Effector memory CD4-positive, alpha-beta T cell (primary cell): ENCODE data around the gene RBM7.

Experiments used
- DNase-seq, 3 donors: peaks; one replicate each; pipeline ENCODE4 v3.0.0-alpha.2; 2020
- H3K27ac ChIP-seq: 2 replicates; pipeline ENCODE4 v1.7.0; 2013; ENCODE audit warnings: mild to moderate bottlenecking, low read length, moderate library complexity; ENCODE audit not compliant: insufficient read depth, poor library complexity, severe bottlenecking
- H3K27me3 ChIP-seq: replicated peaks from 2 replicates; pipeline ENCODE4 v1.7.0; 2013; ENCODE audit warnings: mild to moderate bottlenecking, low read length; ENCODE audit not compliant: insufficient read depth, control insufficient read depth, poor library complexity, severe bottlenecking
- H3K36me3 ChIP-seq: 2 replicates; pipeline ENCODE4 v1.7.0; 2013; ENCODE audit warnings: mild to moderate bottlenecking, low read length, moderate library complexity; ENCODE audit not compliant: control insufficient read depth, insufficient read depth
- H3K4me1 ChIP-seq: 2 replicates; pipeline ENCODE4 v1.7.0; 2013; ENCODE audit warnings: low read length, mild to moderate bottlenecking; ENCODE audit not compliant: control insufficient read depth, insufficient read depth, poor library complexity, severe bottlenecking
- H3K4me3 ChIP-seq: 2 replicates; pipeline ENCODE4 v1.7.0; 2013; ENCODE audit warnings: low read length, low read depth, mild to moderate bottlenecking; ENCODE audit not compliant: insufficient read depth, poor library complexity, severe bottlenecking
- H3K9me3 ChIP-seq: 2 replicates; pipeline ENCODE4 v1.7.0; 2013; ENCODE audit warnings: mild to moderate bottlenecking, low read length, moderate library complexity; ENCODE audit not compliant: control insufficient read depth

The RBM7 gene

DNA sequence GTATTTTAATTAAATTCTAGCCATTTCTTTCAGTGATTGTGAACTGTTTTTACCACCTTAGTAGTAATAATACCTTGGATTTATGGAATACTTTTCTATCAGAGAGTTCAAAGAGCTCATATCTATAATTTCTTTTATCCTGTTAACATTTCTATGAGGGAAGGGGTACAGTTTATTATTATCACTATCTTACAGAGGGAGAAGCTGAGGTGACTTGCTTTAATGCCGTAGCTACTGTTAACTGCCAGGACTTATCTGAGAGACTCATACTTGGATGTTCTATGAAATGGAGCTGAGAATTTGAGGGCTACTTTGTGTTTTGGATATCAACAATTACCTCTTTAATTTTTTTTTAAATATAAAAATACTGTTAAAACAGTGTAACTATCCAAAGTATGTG lies 42.1 kb downstream of the RBM7 start:
- Histone ChIP-seq H3K27ac (no peak overlapping the region), H3K36me3 (peaks cover 18% of the 10 kb centered on the region), H3K4me3 (no peak overlapping the region), H3K9me3 (no peaks in the 10 kb centered on the region), H3K27me3 (no peaks in the 10 kb centered on the region), H3K4me1 (peaks cover 12% of the 10 kb centered on the region)
- DNase-seq: no peak

DNA sequence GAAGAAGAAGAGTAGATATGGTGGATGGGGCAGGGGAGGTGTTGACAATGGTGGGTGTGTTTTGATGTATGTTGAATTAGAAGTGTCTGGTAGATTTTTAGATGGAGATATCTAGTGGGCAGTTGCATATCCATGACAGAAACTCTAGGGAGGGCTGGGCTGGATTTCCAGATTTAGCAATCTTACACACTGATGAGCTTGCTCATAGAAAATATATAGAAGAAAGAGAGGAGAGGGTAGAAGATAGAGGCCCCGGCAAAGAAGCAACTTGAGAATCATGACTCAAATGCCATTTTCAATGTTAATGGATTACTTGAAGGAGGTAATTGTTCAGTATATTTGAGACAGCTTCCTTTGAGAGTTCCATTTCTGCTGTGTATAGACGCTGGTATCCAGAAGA lies 47.0 kb downstream of the RBM7 start:
- no peak overlapping the region for H3K4me3 ChIP-seq
- no peaks in the 10 kb centered on the region for H3K27me3 ChIP-seq
- H3K4me1 ChIP-seq: no peaks in the 10 kb centered on the region
- H3K36me3 ChIP-seq: peaks cover 38% of the 10 kb centered on the region
- H3K27ac ChIP-seq: no peak overlapping the region
- DNase-seq: no peak
- no peaks in the 10 kb centered on the region for H3K9me3 ChIP-seq

DNA sequence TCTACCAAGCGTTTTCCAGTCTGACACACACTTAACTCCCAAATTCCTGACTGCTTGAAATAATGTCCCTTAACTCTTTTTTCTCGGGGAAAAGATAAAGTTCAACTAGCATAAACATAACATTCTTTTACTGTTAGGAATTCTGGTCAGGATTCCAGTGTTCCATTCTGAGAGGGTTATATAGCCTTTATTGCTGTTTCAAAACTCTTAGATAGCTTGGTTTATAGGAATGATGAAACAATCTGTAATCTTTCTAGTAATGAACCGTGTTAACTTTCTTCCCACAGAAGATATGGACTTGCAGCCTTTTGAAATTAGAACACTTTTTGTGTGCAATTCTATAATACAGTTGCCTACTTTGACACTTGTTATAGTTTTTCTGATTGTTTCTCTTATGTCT lies 47.4 kb downstream of the RBM7 start:
- no peak for DNase-seq
- H3K4me1 ChIP-seq: no peaks in the 10 kb centered on the region
- H3K27ac ChIP-seq: no peak overlapping the region
- H3K4me3 ChIP-seq: no peak overlapping the region
- H3K9me3 ChIP-seq: no peaks in the 10 kb centered on the region
- H3K36me3 ChIP-seq: peaks cover 38% of the 10 kb centered on the region
- no peaks in the 10 kb centered on the region for H3K27me3 ChIP-seq

DNA sequence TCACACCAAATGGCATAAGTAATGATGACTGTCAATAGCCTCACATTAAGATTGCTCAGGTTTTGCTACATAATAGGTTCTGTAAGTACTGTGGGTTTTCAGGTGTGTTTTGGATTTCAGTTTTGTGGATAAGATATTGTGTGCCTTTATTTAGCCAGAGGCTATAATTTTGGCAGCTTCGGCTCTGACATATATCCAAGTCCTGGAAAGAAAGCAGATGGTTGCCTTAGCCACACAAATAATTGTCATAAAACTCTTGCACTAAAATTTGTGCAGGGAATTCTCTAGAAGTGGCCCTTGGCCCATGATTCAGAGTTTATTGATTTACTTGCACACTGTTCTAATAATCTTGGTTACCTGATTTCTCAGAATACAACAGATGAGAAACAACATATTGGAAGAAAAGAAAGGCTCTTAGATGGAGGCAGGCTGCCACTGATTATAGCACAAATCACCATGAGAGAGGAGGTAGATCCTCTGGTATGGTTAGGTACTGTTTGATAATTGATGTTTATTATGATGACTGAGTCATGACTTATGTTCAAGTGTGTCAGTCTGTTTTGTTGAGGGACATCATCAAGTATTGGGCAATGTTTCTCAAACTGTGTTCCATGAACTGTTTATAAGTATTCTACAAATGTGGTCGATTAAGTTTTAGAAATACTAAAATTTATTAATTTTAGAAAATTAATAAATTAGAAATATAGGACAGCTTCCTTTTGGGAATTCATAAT lies 48.5 kb downstream of the RBM7 start:
- H3K9me3 ChIP-seq: no peaks in the 10 kb centered on the region
- H3K4me3 ChIP-seq: no peak overlapping the region
- no peaks in the 10 kb centered on the region for H3K27me3 ChIP-seq
- no peaks in the 10 kb centered on the region for H3K4me1 ChIP-seq
- no peak overlapping the region for H3K27ac ChIP-seq
- DNase-seq: no peak
- peaks cover 38% of the 10 kb centered on the region for H3K36me3 ChIP-seq

DNA sequence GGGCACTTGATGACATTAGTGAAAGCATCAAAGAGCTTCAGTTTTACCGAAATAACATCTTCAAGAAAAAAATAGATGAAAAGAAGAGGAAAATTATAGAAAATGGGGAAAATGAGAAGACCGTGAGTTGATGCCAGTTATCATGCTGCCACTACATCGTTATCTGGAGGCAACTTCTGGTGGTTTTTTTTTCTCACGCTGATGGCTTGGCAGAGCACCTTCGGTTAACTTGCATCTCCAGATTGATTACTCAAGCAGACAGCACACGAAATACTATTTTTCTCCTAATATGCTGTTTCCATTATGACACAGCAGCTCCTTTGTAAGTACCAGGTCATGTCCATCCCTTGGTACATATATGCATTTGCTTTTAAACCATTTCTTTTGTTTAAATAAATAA lies 49.4 kb downstream of the RBM7 start:
- Histone ChIP-seq H3K9me3 (no peaks in the 10 kb centered on the region), H3K4me3 (no peak overlapping the region), H3K4me1 (no peaks in the 10 kb centered on the region), H3K27me3 (no peaks in the 10 kb centered on the region), H3K36me3 (peaks cover 35% of the 10 kb centered on the region), H3K27ac (no peak overlapping the region)
- DNase-seq: no peak

DNA sequence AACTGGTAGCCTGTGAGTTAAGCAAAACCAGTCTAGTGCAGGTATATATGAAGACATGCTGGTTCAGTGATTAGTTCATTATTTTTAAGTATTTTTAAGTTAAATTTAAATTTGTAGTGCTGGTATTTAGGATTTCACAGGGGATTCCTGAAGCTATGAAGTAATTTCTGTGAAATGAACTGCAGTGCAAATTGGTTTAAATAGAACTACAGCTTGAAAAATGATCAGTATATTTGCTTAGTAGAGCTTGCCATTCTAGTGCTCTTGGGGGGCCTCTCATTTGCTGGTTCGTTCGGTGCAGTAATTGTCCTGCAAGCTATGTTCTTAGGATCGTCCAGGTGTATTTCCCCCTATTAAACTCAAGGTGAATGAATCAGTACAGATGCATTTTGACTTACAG lies 51.9 kb downstream of the RBM7 start:
- no peaks in the 10 kb centered on the region for H3K9me3 ChIP-seq
- peaks cover 21% of the 10 kb centered on the region for H3K36me3 ChIP-seq
- no peak overlapping the region for H3K27ac ChIP-seq
- no peak for DNase-seq
- H3K27me3 ChIP-seq: no peaks in the 10 kb centered on the region
- H3K4me1 ChIP-seq: no peaks in the 10 kb centered on the region
- H3K4me3 ChIP-seq: no peak overlapping the region
